Stimulated activated CD8-positive, alpha-beta memory T cell treated with anti-CD3 and anti-CD28 coated beads, Interleukin-7, amount 100 ng/mL, for 1 hour (primary cell): Measurements from ENCODE around the gene AFF1.
"Not testable (repeated sequence)": the region's sequence is repeated elsewhere in the genome, so short reads cannot be mapped to it uniquely, and the experiment has no call there.

ENCODE experiments used
- DNase-seq, 2 donors: peaks; one replicate each; pipeline ENCODE4 v3.0.0-alpha.2; 2020; ENCODE audit warnings: low read depth in 2 of 2

AFF1 gene

DNA sequence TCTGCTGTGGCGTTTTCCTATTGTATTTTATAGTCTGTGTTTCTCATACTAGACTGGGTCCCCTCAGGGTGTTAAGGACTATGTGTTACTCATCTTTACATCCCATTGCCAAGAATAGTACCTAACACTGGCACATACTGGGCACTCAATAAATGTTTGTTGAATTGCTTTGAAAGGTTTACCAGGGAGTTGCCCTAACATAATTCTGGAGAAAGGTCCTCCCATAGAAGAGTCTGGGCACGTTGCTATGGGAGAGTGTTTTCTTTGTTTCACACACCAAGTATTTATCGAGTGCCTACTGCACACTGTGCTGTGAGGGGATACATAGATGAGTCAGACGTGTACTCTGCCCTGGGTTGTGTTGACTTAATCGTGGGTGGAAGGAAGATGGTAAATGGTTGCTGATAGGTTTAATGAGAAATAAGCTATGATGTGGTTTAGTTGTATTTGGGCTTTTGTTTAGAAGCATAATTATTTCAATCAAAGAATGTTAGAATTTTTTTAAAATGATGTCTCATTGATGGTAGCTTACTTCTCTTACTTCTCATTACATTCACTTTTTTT, 42.9 kb downstream of the AFF1 start:
- no peak for DNase-seq

GRCh38 chr4:86978709-86979108, 43.9 kb downstream of the AFF1 start:
- DNase-seq, result no peak

DNA sequence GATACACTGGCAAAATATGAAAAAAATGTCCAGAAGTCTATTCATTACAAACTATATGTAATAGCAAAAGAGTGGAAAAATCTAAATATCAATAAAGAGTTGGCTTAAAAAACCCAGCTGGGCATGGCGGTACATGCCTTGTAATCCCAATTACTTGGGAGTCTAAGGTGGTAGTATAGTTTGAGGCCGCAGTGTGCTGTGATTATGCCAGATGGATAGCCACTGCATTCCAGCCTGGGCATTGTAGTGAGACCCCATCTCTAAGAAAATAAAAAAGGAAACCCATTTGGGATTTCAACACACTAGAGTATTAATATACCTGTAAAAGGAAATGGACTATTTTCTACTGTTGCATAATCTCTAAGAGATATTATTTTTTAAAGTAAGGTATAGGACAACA, 45.4 kb downstream of the AFF1 start:
- DNase-seq, result no peak

GRCh38 chr4:86981789-86982188, 47.0 kb downstream of the AFF1 start:
- no peak for DNase-seq

DNA sequence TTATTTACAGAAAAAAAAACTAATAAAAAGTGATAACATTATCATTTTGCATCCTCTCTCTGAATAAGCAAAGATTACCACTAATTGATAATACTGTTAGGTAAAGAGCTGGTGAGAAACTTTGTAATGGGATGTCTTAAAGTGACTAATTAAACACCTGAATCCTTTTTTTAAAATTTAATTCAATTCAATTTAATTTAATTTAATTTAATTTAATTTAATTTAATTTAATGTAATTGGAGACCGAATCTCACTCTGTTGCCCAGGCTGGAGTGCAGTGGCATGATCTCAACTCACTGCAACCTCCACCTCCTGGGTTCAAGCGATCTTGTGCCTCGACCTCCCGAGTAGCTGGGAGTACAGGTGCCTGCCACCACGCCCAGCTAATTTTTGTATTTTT, 51.0 kb downstream of the AFF1 start:
- DNase-seq, result not testable (repeated sequence)

GRCh38 chr4:86989658-86990057, 54.8 kb downstream of the AFF1 start:
- DNase-seq, result not testable (repeated sequence)

- DNase-seq, result no peak
These were observed 55.7 kb downstream of the AFF1 start for GRCh38 chr4:86990510-86990909.

DNA sequence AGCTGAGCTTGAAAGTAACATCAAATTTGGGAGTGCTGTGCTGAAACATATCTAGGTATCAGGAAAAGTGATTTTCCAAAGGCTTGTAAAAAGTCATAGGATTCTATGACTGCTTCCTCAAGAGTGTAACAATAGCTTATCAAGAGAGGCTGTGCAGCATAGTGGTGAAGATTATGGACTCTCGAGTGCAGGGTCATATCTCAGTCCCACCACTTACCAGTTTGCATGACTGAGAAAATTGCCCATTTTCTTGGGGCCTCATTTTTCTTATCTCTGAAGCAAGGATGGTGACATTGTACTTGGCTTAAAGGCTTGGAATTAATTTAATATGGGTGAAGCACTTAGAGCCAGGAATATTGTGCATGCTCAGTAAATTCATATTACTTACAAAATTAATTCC, 57.2 kb downstream of the AFF1 start:
- no peak for DNase-seq

GRCh38 chr4:86993909-86994681, 59.3 kb downstream of the AFF1 start:
- no peak for DNase-seq

- no peak for DNase-seq
These were observed 59.9 kb downstream of the AFF1 start for GRCh38 chr4:86994686-86995085.

GRCh38 chr4:86996510-86996909, 61.7 kb downstream of the AFF1 start:
- DNase-seq, result not testable (repeated sequence)

DNA sequence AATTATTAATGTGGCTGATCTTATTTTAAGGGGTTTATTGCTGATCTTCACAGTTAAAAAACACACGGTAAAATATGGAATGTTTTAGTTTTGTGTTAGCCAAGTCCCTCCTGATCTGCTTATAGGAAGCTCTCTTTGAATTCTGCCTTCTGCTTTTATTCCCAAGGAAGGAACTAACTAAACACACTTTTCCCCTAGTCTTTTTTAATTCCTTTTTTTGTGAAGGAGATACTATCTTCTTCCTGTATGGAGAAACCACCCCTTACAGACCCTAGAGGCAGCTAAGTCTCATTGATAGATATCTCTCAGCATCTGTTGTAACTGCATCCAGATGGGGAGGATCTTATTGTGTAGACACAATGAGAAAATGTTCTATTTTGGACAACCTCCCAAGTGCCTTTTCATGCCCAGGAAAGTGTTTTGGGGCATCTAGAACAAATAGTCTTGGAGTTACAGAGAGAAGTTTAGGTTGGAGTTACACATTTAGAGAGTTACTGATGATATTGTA, 64.4 kb downstream of the AFF1 start:
- no peak for DNase-seq

DNA sequence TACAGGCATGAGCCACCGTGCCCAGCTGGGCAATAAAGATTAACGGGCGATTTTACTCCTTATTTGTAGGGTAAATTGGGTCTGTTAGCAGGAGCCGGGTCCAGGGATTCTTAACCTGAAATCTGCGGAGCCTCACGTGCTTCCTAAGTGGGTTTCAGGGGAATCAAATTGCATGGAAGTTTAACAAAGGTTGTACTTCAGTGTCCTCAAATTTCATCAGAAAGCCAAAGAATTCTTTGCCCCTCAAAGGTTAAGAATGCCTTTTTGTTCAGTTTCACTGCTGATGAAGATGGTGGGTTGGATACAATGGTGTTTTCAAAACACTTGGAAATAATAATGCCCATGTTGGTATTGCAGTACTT, 67.9 kb downstream of the AFF1 start:
- no peak for DNase-seq

DNA sequence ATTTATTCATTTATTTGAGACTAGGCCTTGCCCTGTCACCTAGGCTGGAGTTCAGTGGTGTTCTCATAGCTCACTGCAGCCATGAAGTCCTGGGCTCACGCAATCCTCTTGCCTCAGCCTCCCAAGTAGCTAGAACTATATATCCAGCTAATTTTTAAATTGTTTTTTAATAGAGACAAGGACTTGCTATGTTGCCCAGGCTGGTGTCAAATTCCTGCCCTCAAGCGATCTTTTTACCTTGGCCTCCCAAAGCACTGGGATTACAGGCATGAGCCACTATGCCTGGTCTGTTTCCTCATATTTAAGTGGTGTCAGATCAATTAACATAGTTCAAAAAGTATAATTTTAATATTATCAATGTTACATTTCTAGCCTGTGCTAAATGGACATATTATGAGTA, 68.5 kb downstream of the AFF1 start:
- DNase-seq, result no peak

DNA sequence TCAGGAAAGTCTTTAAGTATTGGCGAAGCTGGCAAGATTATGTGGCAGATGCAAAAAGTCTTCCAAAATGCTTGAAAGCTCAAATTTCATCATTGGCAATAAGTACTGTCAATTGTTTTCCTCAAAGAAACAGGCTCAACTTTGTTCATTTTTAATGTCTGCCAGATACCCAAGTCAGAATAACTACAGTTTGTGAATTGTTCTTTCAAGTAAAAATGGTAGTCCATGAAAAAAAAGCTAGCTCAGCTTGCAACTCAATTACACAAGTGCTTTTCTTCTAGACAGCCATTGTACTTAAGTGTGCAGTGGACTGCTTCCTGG, 70.5 kb downstream of the AFF1 start:
- DNase-seq, result no peak

DNA sequence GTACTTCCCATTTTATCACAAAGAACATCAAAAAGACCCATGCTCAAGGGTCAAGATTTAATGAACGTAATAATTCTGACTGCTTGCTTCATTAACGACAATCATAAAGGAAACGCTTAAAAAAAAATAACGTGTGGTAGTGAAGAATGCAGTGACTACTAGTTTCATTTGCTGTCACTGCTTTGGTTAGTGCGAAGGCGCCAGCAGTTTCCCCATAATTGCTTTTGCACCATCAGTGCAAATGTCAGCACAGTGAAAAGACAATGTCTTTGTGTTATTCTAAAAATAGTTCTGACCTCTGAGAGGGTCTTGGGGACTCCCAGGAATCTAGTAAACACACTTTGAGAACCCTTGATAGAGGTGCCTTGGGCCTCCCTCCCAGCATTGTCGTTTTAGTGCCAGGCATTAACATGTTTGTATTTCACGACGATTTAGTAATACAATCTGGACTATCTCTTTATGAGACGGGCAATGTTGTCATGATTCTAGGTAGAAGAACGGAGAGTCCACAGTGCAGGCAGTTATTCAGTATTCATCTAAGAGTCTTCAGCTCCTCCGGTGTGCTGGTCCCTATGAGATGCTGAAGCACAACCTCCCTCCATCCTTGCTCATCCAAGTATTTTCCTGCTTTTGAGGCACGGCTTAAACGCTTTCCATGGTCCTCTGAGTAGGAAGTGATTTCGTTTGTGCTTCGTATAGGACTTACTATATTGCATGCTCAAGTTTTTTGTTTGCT, 71.0 kb downstream of the AFF1 start:
- no peak for DNase-seq

- no peak for DNase-seq
These were observed 71.5 kb downstream of the AFF1 start for GRCh38 chr4:87006426-87006675.

GRCh38 chr4:87006676-87007527, 72.1 kb downstream of the AFF1 start:
- peak; percentile 78 to 81 for DNase-seq

DNA sequence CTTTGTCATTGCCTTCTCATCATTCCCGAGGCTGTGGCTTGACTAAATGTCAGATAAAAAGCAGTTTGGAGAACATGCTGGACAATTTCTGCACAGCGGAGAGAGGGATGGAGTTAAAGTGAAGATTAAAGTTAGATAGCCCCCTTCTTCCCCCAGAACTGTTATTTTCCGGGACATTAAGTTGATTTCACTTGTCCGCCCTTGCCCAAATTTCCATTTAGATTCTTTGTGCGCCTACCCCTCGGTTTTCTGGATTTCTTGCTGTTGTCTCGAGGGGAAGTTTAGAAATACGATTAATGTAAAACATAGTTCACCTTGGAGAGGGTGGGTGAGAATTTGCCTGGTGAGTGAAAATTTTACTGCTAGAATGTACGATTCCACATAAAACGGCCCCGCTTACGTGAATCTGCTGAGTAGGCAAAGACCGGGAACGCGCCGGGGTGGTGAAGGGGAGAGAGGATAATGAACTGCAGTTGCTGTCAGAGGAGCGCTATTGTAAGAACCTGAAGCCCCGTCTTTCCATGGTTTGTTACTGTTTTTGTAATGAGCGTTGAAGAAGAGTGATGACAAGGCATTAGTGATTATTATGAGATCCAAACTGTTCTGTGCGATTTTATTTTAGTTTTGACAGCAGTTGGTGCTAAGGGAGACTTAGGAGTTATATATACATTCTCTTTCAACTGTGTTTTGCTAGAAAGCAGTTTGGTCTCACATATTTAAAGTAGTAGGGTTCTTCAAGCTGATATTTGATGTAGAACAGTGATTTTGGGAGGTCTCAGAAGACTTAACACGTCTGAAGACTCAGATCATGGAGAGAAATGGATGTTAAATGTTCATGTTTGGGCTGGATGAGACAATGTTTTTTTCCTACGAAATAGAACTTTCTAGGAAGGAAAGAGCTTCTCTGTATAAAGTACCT, 73.0 kb downstream of the AFF1 start:
- DNase-seq, result no peak

DNA sequence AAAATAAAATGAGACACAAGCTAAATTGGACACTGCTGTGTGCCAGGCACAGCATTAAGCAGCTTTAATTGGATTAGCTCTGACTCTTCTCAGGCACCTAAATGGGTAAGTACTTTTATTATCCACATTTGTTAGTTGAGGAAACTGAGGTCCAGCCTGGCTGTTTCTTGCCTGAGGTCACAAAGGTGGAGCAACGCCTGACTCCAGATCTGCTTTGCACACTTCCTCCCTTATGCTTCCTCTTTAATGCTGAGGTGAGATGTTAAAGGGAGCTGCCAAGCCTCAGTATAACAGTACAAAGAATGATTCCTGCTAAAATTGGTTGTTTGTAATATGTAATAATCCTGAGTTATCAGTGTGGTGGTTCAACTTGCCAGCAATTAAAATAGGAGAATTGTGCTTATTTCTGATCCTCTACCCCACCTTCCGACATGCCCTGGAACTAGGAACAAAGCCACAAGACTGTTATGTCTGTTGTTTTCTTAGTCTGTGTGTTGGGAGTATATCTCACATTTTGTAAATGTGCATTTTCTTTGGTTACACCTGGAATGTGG, 74.4 kb downstream of the AFF1 start:
- DNase-seq, result no peak

GRCh38 chr4:87010192-87010591, 75.4 kb downstream of the AFF1 start:
- DNase-seq, result no peak
